ENCODE measurements around the gene PEX26.
"Not testable (repeated sequence)": the region's sequence is repeated elsewhere in the genome, so short reads cannot be mapped to it uniquely, and the experiment has no call there.

Gene PEX26

GRCh38 chr22:18056807-18057474, 20.8 kb upstream of the PEX26 start:
- DNase-seq, result no peak

- no peak for DNase-seq
Measured at GRCh38 chr22:18057568-18058209, 20.1 kb upstream of the PEX26 start.

GRCh38 chr22:18058371-18059093, 19.3 kb upstream of the PEX26 start:
- no peak for DNase-seq

GRCh38 chr22:18059094-18059417, 18.7 kb upstream of the PEX26 start:
- DNase-seq, result no peak

GRCh38 chr22:18059473-18059872, 18.3 kb upstream of the PEX26 start:
- no peak for DNase-seq

GRCh38 chr22:18059991-18060390, 17.8 kb upstream of the PEX26 start:
- no peak for DNase-seq

GRCh38 chr22:18060646-18061620, 16.9 kb upstream of the PEX26 start:
- no peak for DNase-seq

GRCh38 chr22:18062421-18062820, 15.4 kb upstream of the PEX26 start:
- DNase-seq, result no peak

- no peak for DNase-seq
Measured at GRCh38 chr22:18063306-18063705, 14.5 kb upstream of the PEX26 start.

GRCh38 chr22:18063715-18064114, 14.1 kb upstream of the PEX26 start:
- not testable (repeated sequence) for DNase-seq

GRCh38 chr22:18064636-18065035, 13.2 kb upstream of the PEX26 start:
- DNase-seq, result no peak

- DNase-seq, result no peak
Measured at GRCh38 chr22:18065256-18065655, 12.5 kb upstream of the PEX26 start.

- DNase-seq, result no peak
Measured at GRCh38 chr22:18066181-18066859, 11.5 kb upstream of the PEX26 start.

GRCh38 chr22:18067121-18067520, 10.7 kb upstream of the PEX26 start:
- no peak for DNase-seq

- no peak for DNase-seq
Measured at GRCh38 chr22:18067548-18068341, 10.0 kb upstream of the PEX26 start.

GRCh38 chr22:18068381-18068988, 9.3 kb upstream of the PEX26 start:
- no peak for DNase-seq

GRCh38 chr22:18069041-18069440, 8.7 kb upstream of the PEX26 start:
- no peak for DNase-seq

GRCh38 chr22:18070041-18070440, 7.7 kb upstream of the PEX26 start:
- DNase-seq, result no peak

GRCh38 chr22:18070556-18071306, 7.1 kb upstream of the PEX26 start:
- no peak for DNase-seq

- not testable (repeated sequence) for DNase-seq
Measured at GRCh38 chr22:18071307-18071967, 6.4 kb upstream of the PEX26 start.

All from activated naive CD4-positive, alpha-beta T cell (primary cell).